PFSK-1 (cell line): ENCODE data around the gene KIAA1958.

ENCODE experiments used
- FOXP2 ChIP-seq: optimal IDR thresholded peaks from 2 replicates; pipeline ENCODE3; 2011; ENCODE audit warnings: borderline replicate concordance, control low read depth, inconsistent platforms; ENCODE audit not compliant: insufficient read depth; ENCODE audit errors: extremely low read length, extremely low read depth
- POLR2AphosphoS5 ChIP-seq: IDR thresholded peaks from 2 replicates; pipeline ENCODE4 v1.6.1; 2012; ENCODE audit warnings: low read depth, mild to moderate bottlenecking, control low read depth, low read length, moderate library complexity
- SIN3A ChIP-seq: IDR thresholded peaks from 2 replicates; pipeline ENCODE4 v1.6.1; 2012; ENCODE audit warnings: mild to moderate bottlenecking, low read length, moderate library complexity, borderline replicate concordance; ENCODE audit not compliant: insufficient read depth
- TAF1 ChIP-seq: IDR thresholded peaks from 2 replicates; pipeline ENCODE4 v1.6.1; 2012; ENCODE audit warnings: low read length, control low read depth, borderline replicate concordance; ENCODE audit not compliant: insufficient read depth
- TF ChIP-seq, protein P1 (sequence below), 2 experiments: IDR thresholded peaks; 2 replicates each; pipeline versions ENCODE4 v1.6.1 to v1.8.0; 2011 to 2012; ENCODE audit warnings: low read depth in 2 of 2, low read length in 2 of 2, control low read depth in 1 of 2, inconsistent platforms in 1 of 2, mild to moderate bottlenecking in 1 of 2, moderate library complexity in 1 of 2; ENCODE audit not compliant: insufficient read depth in 1 of 2

- TF ChIP-seq FOXP2 (no peak), POLR2AphosphoS5 (no peak), TAF1 (no peak), SIN3A (no peak)
- TF ChIP-seq, protein P1, sequence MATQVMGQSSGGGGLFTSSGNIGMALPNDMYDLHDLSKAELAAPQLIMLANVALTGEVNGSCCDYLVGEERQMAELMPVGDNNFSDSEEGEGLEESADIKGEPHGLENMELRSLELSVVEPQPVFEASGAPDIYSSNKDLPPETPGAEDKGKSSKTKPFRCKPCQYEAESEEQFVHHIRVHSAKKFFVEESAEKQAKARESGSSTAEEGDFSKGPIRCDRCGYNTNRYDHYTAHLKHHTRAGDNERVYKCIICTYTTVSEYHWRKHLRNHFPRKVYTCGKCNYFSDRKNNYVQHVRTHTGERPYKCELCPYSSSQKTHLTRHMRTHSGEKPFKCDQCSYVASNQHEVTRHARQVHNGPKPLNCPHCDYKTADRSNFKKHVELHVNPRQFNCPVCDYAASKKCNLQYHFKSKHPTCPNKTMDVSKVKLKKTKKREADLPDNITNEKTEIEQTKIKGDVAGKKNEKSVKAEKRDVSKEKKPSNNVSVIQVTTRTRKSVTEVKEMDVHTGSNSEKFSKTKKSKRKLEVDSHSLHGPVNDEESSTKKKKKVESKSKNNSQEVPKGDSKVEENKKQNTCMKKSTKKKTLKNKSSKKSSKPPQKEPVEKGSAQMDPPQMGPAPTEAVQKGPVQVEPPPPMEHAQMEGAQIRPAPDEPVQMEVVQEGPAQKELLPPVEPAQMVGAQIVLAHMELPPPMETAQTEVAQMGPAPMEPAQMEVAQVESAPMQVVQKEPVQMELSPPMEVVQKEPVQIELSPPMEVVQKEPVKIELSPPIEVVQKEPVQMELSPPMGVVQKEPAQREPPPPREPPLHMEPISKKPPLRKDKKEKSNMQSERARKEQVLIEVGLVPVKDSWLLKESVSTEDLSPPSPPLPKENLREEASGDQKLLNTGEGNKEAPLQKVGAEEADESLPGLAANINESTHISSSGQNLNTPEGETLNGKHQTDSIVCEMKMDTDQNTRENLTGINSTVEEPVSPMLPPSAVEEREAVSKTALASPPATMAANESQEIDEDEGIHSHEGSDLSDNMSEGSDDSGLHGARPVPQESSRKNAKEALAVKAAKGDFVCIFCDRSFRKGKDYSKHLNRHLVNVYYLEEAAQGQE (IDR thresholded peaks at IDR 0.05; ENCODE audit: insufficient read depth in 1 of 2, low read depth in 2 of 2, low read length in 2 of 2) = no peak
These were observed 62.4 kb downstream of the KIAA1958 start for GRCh38 chr9:112548836-112549595.
